Endodermal cell (in vitro differentiated cells): ENCODE results near the gene THSD4. TPM values are rescaled to one million over a fixed set of nuclear protein-coding genes. Genes with fewer than 3 reads are reported as not detected.
A peak's percentile ranks its signal among the peaks of the same experiment; 100 is the strongest.

Source experiments
- DNase-seq: peaks from one replicate; pipeline ENCODE4 v3.0.0-alpha.2; 2017
- H3K27ac ChIP-seq: 2 replicates; pipeline ENCODE4 v1.5.1; 2013; ENCODE audit warnings: mild to moderate bottlenecking, low read depth, low read length, moderate library complexity
- H3K27me3 ChIP-seq: 2 replicates; pipeline ENCODE4 v1.6.1; 2013; ENCODE audit warnings: mild to moderate bottlenecking, low read length, moderate library complexity; ENCODE audit not compliant: insufficient read depth, control insufficient read depth, poor library complexity, severe bottlenecking
- H3K36me3 ChIP-seq: 2 replicates; pipeline ENCODE4 v1.7.0; 2013; ENCODE audit warnings: mild to moderate bottlenecking, low read length, moderate library complexity; ENCODE audit not compliant: control insufficient read depth, insufficient read depth
- H3K4me1 ChIP-seq: one replicate; pipeline ENCODE4 v1.7.0; 2013; ENCODE audit warnings: low read length; ENCODE audit not compliant: control insufficient read depth, insufficient read depth
- H3K4me3 ChIP-seq: 2 replicates; pipeline ENCODE4 v1.5.1; 2013; ENCODE audit warnings: mild to moderate bottlenecking, low read length, moderate library complexity
- H3K9ac ChIP-seq: 2 replicates; pipeline ENCODE4 v1.6.1; 2013; ENCODE audit warnings: mild to moderate bottlenecking, low read length, moderate library complexity; ENCODE audit not compliant: poor library complexity, severe bottlenecking; ENCODE audit errors: extremely low read depth
- H3K9me3 ChIP-seq: 2 replicates; pipeline ENCODE4 v1.6.1; 2013; ENCODE audit warnings: mild to moderate bottlenecking, low read length, moderate library complexity; ENCODE audit not compliant: control insufficient read depth
- H3K27ac Mint-ChIP-seq: 2 replicates; pipeline ENCODE4 v1.8.0; 2020; ENCODE audit warnings: mixed read lengths
- H3K27me3 Mint-ChIP-seq: 2 replicates; pipeline ENCODE4 v1.8.0; 2021; ENCODE audit warnings: mild to moderate bottlenecking, mixed read lengths; ENCODE audit not compliant: insufficient read depth
- H3K36me3 Mint-ChIP-seq: 2 replicates; pipeline ENCODE4 v1.8.0; 2020; ENCODE audit warnings: low read depth, mixed read lengths
- H3K4me1 Mint-ChIP-seq: 2 replicates; pipeline ENCODE4 v1.8.0; 2020; ENCODE audit warnings: mixed read lengths
- H3K4me3 Mint-ChIP-seq: 2 replicates; pipeline ENCODE4 v1.8.0; 2020; ENCODE audit warnings: mild to moderate bottlenecking, moderate library complexity, mixed read lengths
- H3K9me3 Mint-ChIP-seq: 2 replicates; pipeline ENCODE4 v1.8.0; 2020; ENCODE audit warnings: mild to moderate bottlenecking, mixed read lengths
- WGBS, 2 experiments: methylation state at CpG; one replicate each; pipeline versions ENCODE4 v1.1.5 to v1.1.7; 2013; ENCODE audit warnings: missing lambda C conversion rate in 2 of 2, mixed read lengths in 1 of 2; ENCODE audit not compliant: insufficient coverage in 1 of 2, insufficient read length in 1 of 2; 5-methylcytosine and 5-hydroxymethylcytosine counted together
- total RNA-seq, 2 donors: library from RNA; stranded (reverse); fragmentation: NEBNext Ultra II Directional in 1 of 2; extraction: Animal tissue kit (Norgen Biotek cat#: 25700) in 1 of 2; gene quantifications; 2 replicates in 1 of 2; 3 replicates in 1 of 2; pipeline ENCODE4 v1.2.1, GENCODE V29; 2021
- TF ChIP-seq, protein P1 (sequence below): fragments of 200-600 bp; sonication (generic); conservative IDR thresholded peaks from 2 replicates; pipeline ENCODE4 v1.5.0; 2021; ENCODE audit warnings: antibody characterized with exemption, mild to moderate bottlenecking

Gene THSD4
- total RNA-seq, 2 donors from 2014 or later = 4.6 to 5.4 TPM

DNA sequence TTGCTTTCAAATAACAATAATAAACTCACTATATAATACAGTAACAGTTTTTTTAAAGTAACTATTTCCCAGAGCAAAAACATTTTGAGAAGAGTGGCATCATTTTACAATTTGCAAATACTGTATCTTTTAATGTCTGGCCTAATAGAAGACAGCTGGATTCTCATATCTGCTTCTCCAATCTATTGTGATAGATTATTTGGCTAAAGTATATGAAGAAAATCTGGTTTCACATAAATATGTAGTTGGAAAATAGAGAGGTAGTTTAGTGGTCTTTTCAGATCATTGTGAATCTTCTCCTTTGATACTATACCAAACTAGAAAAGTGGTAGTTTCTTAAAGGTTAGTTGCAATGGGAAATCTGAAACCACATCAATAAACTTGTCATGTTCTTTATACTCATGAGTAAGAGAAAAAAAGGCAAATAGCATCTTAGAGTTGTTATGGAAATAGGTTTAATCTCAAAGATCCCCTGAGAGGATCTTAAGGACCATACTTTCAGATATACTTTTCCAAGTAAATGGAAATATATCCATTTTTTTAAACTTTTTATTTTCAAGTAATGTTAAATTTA lies 570.2 kb downstream of the THSD4 start:
- H3K9me3 Mint-ChIP-seq = peaks cover 2% of the 10 kb centered on the region
- DNase-seq = no peak
- H3K27ac ChIP-seq = no peak overlapping the region
- H3K9me3 ChIP-seq = no peaks in the 10 kb centered on the region
- H3K36me3 Mint-ChIP-seq = no peaks in the 10 kb centered on the region
- peaks cover 6% of the 10 kb centered on the region for H3K4me1 Mint-ChIP-seq
- H3K27me3 ChIP-seq = no peaks in the 10 kb centered on the region
- H3K27me3 Mint-ChIP-seq = peaks cover 4% of the 10 kb centered on the region
- no peak overlapping the region for H3K27ac Mint-ChIP-seq
- no peak overlapping the region for H3K9ac ChIP-seq
- TF ChIP-seq, protein P1, sequence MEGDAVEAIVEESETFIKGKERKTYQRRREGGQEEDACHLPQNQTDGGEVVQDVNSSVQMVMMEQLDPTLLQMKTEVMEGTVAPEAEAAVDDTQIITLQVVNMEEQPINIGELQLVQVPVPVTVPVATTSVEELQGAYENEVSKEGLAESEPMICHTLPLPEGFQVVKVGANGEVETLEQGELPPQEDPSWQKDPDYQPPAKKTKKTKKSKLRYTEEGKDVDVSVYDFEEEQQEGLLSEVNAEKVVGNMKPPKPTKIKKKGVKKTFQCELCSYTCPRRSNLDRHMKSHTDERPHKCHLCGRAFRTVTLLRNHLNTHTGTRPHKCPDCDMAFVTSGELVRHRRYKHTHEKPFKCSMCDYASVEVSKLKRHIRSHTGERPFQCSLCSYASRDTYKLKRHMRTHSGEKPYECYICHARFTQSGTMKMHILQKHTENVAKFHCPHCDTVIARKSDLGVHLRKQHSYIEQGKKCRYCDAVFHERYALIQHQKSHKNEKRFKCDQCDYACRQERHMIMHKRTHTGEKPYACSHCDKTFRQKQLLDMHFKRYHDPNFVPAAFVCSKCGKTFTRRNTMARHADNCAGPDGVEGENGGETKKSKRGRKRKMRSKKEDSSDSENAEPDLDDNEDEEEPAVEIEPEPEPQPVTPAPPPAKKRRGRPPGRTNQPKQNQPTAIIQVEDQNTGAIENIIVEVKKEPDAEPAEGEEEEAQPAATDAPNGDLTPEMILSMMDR = no peak
- H3K36me3 ChIP-seq = no peaks in the 10 kb centered on the region
- no peaks in the 10 kb centered on the region for H3K4me1 ChIP-seq
- no peak overlapping the region for H3K4me3 Mint-ChIP-seq
- no peak overlapping the region for H3K4me3 ChIP-seq

DNA sequence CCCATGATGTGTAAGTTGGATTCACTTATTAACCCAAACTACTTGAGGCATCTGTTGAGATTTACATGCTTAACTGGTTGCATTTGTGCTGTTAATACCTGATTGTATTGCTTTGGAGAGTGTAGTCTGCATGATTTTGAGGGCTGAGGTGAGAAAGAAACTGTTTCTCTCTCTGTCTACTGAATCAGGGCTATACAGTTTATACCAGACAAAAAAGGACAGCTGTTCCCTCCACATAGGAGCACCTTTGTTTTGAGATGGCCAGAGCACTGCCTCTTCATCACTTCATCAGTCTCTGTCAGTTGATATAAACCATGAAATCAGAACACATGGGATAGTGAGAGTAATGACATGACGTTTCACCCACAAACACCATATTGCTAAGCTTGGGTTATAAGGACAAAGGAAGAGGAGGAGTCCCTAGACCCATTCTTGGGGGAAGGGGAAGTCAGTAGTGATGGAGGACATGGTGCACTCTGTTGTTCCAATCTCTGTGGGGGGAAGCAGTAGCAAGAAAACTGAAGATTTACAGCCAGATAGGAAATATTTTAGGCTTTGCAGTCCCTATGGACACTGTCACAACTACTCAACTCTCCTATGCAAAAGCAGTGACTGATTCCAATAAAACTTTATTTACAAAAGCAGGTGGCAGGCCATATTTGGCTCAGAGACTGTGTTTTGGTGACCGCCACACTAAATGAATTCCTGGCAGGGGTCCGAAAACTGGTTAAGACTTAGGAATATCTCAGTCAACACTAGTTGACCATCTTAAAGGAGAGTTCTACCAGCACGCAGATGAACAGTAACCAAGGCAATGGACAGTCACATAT lies 571.2 kb downstream of the THSD4 start:
- H3K36me3 Mint-ChIP-seq = no peaks in the 10 kb centered on the region
- no peaks in the 10 kb centered on the region for H3K36me3 ChIP-seq
- no peak for DNase-seq
- H3K4me1 ChIP-seq = no peaks in the 10 kb centered on the region
- peaks cover 4% of the 10 kb centered on the region for H3K27me3 Mint-ChIP-seq
- no peaks in the 10 kb centered on the region for H3K27me3 ChIP-seq
- peaks cover 6% of the 10 kb centered on the region for H3K4me1 Mint-ChIP-seq
- no peak overlapping the region for H3K4me3 ChIP-seq
- 88 to 90% methylated on average over 3 of the region's 4 CpGs for WGBS, 2 experiments
- peaks cover 6% of the 10 kb centered on the region for H3K9me3 Mint-ChIP-seq
- no peaks in the 10 kb centered on the region for H3K9me3 ChIP-seq
- TF ChIP-seq, protein P1 = no peak
- peak overlapping the region; percentile 9 for H3K27ac ChIP-seq
- no peak overlapping the region for H3K9ac ChIP-seq
- no peak overlapping the region for H3K4me3 Mint-ChIP-seq
- H3K27ac Mint-ChIP-seq = no peak overlapping the region

DNA sequence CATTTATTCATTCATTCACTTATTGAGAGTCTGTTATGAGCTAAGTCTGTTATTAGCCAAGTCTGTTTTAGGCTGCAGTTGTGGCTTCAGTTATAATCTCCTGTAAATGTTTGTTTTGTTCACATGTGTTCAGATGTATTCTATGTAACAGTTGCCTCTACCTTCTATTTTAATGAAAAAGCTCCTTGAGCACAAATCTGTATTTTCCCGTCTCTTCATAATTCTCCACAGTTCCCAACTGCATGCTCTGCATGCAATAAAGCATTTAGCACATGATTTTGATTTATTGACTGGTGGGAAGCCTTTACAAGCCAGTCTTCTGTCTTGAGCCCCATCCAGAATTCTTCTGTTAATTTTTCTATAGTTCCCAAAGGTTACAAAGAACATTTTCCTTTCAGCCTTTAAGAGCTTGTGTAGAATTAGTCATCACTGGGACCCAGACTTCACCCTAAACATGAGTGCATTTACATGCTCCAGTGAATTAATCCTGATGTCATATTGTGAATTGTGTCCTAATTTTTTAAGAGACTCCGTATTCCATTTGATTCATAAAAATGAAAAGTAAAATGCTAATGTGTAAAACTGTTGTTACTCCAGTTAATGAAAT lies 572.7 kb downstream of the THSD4 start:
- no peaks in the 10 kb centered on the region for H3K9me3 ChIP-seq
- H3K9me3 Mint-ChIP-seq = peaks cover 6% of the 10 kb centered on the region
- no peak overlapping the region for H3K27ac Mint-ChIP-seq

More for the DNA sequence above, 572.7 kb downstream of the THSD4 start:
- H3K27me3 ChIP-seq = no peaks in the 10 kb centered on the region
- no peak overlapping the region for H3K4me3 Mint-ChIP-seq
- DNase-seq = no peak
- H3K4me1 ChIP-seq = no peaks in the 10 kb centered on the region
- H3K4me3 ChIP-seq = no peak overlapping the region
- H3K4me1 Mint-ChIP-seq = peaks cover 3% of the 10 kb centered on the region
- no peaks in the 10 kb centered on the region for H3K36me3 ChIP-seq
- no peaks in the 10 kb centered on the region for H3K36me3 Mint-ChIP-seq
- no peak overlapping the region for H3K9ac ChIP-seq
- H3K27ac ChIP-seq = no peak overlapping the region
- TF ChIP-seq, protein P1 = no peak
- peaks cover 4% of the 10 kb centered on the region for H3K27me3 Mint-ChIP-seq
- 90 to 92% methylated on average over 1 to 2 of the region's 2 CpGs for WGBS, 2 experiments
